HG03575 (cell line): Measurements from ENCODE around the gene IRX2.

ENCODE experiments used
- ATAC-seq: cut with Tn5 transposase; IDR thresholded peaks from one replicate; pipeline ENCODE4 v1.9.1; 2021; ENCODE audit not compliant: unreplicated experiment, insufficient number of reproducible peaks, low FRiP score; ENCODE audit errors: extremely low read depth

IRX2 gene

DNA sequence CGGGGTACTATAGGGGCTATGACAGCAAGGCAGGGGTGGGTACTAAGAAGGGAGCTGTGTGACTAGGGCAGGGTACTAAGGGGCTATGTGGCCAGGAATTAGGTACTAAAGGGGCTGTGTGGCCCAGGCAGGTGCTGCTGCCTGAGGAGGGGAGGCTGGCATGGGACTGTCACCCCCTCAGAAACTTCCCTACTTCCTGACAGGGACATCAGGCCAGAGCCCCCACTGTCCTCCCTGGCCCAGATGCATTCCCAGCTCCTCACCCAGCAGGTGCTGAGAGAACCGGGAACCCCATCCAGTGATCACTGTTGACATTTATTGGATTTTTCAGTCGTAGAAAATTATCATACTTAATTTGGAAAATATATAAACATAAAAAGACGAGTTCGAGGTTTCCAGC, 26.6 kb downstream of the IRX2 start:
- ATAC-seq, result no peak

DNA sequence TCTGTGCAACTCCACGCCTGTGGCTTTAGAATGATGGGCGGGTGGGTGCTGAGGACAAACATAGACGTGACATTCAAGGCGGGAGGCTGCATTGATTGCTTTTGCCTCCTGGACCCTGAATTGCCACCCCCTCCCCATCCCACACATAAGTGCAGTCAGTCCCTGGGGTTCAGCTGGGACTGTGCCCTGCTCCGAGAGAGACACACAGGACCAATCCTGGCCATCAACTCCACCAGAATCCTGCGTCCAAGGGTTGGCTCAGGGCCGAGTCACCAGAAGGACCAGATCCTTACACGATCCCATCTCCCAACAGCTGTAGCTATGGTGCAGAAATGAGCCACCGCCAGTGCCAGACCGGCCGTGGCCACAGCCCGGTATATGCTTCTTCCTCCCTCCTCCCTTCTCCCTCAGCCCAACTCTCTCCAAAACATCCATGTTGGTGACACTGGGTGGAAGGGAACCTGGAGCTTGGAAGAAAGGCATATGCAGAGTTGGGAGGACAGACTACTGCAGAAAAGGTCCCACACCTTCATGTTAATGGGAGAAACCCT, 27.4 kb downstream of the IRX2 start:
- ATAC-seq, result no peak

GRCh38 chr5:2722901-2723300, 28.6 kb downstream of the IRX2 start:
- ATAC-seq, result no peak

DNA sequence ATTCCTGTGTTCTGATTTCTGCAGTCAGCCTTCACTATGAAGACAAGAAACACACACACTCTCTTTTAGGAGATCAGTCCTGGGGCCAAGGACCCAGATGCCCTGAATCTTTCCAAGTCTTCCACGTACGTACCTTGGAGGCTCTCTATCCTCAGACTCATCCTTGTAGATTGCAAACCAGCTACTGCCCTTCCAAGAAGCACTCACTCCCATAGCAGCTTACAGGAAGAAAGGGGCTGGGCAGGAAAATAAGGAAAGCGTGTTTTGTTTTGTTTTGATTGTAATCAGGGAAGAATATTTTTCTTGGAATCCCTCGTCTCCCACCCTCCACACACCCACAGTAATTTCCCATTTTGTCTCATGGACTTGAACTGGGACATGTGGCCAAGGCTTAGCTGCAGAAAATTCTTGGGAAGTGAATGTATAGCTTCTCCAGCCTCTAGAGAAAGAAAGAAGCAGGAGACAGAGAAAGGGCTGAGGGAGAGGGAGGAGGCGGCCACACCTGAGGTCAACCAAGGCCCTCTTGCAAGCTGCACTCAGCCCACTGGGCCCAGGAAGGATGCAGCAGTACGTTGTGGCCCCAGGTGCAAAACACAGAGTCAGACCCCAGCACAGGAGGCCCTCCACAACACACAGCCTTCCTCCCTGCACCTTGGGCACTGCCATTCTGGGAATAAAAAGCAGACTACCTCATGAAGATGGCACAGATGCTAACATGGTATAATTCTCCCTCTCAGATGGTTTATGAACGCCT, 29.9 kb downstream of the IRX2 start:
- no peak for ATAC-seq

DNA sequence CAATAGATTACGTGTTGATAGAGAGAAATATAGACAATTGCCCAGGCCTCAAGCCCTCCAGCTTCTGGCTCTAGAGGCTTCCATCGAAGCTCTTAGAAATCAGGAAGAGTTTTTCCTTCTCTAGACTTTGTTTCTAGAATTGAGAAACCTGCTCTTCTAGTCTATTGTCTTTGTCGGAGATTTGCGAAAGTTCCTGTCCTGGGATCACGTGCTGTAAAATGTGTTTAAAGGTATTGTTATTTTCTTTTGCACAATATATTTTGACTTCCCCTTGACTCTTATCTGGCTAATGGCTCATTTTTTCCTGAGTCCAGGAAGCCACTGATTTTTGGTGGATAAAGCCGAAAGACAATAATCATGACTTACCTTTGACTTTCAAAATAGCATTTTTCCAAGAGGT, 32.1 kb downstream of the IRX2 start:
- ATAC-seq, result no peak

DNA sequence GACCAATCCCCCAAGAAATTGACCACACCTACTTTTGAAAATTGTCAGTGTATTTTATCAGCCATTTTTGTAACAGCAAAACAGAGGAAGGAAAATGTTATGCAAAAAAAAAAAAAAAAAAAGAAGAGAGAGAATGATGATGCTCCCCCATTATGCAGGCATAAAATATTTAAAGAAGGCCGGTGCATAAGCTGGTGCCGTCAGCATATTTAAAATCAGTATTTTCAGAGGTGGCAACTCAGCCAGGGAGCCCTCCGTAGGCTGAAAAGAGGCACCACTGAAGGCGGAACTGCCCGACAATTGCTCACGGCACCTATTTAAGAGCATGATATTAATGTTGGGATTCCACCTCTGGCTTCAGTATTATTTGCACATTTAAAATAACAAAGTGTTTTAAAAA, 33.4 kb downstream of the IRX2 start:
- no peak for ATAC-seq

DNA sequence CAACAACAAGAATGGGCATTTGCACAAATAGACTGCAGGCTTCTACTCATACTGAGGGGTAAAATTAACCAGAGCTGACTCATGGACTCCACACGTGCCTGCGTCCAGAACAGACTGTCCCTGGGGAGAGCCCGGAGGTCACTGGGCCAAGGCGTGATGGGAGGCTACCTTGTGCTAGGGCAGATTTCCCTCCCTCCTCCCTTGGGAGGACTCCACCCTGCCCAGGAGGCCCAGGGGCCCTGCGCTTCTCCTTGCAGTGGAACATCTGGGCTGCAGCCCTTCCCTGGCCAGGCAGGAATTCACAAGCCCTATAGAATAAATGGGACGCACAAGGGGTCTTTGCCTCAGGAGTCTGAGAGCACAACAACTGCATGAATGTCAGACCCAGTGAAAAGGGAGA, 35.6 kb downstream of the IRX2 start:
- no peak for ATAC-seq

GRCh38 chr5:2714805-2715204, 36.7 kb downstream of the IRX2 start:
- no peak for ATAC-seq

GRCh38 chr5:2714026-2714425, 37.5 kb downstream of the IRX2 start:
- ATAC-seq, result no peak

GRCh38 chr5:2711446-2712425, 39.7 kb downstream of the IRX2 start:
- no peak for ATAC-seq

- no peak for ATAC-seq
These were observed 40.6 kb downstream of the IRX2 start for GRCh38 chr5:2710910-2711309.

DNA sequence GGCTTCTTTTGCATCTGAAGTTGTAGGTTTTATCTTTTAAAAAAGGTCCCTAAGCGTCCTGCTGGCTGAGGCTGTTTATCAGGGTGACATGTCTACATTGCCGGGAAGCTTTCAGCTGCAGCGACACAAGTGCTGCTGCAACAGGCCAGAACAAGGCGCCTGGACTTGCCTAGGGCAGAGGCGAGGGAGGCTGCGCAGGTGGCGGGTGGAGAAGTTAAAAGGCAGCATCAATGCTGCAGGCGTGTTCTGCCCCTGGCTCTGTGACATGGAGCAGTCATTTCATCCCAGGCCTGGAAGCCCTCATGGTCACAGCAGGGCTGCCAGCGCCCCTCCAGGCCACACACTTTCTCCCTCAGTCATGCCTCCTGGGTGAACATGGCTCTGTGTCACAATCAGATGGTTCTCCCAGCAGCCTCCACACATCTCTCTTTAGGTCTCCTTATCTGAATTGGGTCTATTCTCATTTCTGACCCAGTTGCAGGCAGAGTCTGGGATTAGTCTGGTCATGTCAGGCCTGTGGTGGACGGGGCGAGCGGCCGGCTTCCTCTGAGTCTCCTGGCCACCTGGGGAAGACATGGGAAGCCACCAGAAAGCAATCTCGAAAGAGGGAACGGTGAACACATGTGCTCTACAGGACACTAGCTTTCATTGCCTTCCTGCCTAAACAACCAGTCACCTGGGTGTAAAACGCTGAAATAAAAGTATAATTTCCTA, 41.3 kb downstream of the IRX2 start:
- ATAC-seq, result no peak

DNA sequence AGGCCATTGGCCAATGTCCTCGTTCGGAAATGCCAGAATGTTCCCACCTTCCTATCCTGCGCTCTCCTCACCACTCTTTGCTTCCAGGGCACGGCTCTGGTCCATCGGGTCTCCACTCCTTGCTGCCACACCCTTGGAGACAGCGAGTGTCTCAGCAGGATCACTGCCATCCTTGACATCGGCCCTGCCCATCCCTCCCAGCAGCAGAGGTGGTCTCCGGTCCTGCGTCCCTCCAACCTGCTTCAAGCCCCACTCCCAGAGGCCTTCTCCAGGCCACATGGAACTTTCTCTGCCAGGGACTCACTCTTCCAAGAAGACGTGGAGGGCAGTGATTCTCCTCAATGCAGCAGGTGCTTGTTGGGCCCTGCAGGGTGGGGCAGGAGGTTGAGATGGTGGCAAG, 42.7 kb downstream of the IRX2 start:
- no peak for ATAC-seq

GRCh38 chr5:2708132-2708531, 43.3 kb downstream of the IRX2 start:
- ATAC-seq, result no peak

DNA sequence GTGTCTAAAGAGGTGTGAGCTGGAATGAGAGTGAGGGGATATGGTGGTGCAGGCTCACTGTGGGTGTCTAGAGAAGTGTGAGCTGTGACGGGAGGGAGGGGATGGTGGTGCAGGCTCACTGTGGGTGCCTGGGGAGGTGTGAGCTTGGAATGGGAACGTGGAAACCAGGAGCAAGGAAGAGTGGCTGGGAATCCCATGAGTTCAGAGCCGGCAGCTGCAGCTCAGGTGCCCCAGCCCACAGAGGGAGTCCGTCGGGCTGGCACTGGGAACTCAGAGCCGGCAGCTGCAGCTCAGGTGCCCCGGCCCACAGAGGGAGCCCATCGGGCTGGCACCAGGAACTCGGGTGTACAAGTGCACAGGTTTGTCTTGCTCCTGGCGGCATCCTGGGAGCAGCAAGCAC, 45.6 kb downstream of the IRX2 start:
- no peak for ATAC-seq

DNA sequence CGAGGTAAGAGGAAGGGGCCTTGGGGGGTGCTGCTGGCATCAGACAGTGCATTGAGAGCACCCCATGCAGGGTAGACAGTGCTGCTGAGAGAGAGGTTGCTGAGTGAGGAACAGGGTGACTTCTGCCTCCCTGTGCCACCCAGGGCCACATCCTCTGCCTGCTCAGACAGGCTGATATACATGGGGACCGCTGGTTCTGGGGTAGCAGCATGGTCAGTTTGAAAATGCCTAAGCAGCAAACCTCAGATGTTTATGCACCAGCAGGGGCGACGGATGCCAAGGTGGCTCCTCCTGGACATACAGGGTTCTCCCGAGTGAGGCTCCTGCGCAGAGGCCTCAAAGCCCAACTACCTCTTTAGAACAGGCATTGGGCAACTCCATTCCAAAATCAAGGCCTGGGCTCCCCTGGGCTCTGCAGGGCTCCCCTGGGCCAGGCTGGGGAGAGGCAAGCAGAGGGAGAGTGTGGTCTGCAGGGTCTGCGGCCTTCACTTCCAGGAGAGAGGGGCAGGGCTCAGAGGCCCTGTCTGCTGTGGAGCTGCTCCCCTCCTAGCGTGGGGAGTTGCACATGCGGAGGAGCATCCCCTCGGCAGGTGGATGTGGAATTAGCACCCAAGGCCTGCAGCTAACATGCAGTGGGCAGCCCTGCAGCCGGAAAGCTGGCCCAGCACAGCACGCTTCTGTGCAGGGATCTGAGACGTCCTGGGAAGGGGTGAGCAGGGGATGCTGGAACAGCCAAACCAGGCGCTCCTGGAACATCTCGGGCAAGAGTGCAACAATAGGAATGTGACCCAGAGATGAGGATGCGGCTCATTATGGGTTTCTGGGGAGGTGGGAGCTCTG, 46.5 kb downstream of the IRX2 start:
- no peak for ATAC-seq

DNA sequence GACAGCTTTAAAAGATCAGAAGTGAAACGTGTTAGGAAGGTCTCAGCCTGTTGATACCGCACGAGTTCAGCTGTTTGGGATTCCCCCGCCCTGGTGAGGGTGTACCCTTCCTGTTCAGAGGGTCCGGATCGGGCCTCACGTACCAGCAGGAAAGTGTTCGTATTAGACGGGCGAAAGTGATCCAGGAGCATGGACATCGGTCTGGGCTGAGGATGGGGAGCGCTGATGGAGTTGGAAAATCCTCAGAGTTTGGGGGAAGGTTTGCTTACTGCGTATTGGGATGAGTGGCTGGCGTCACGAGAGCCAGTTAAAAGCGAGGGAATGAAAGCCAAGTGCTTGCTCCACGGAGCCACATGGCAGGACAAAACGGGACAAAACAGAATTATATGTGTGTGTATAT, 47.4 kb downstream of the IRX2 start:
- no peak for ATAC-seq

- ATAC-seq, result no peak
These were observed 47.9 kb downstream of the IRX2 start for GRCh38 chr5:2703615-2704014.

- no peak for ATAC-seq
These were observed 48.4 kb downstream of the IRX2 start for GRCh38 chr5:2703041-2703440.
